Left lung (tissue), 10 donors: ENCODE data around the gene CASP10. TPM values are rescaled to one million over a fixed set of nuclear protein-coding genes. Genes with fewer than 3 reads are reported as not detected.
A peak's percentile ranks its signal among the peaks of the same experiment; 100 is the strongest.

Experiments
- ATAC-seq: fragments of 200-7000 bp; cut with Tn5 transposase; one replicate; pipeline ENCODE4 v1.9.1; 2020; ENCODE audit warnings: moderate library complexity
- DNase-seq, 4 donors: peaks; one replicate each; pipeline ENCODE4 v3.0.0-alpha.2; 2013 to 2020
- H3K27ac ChIP-seq, 2 donors: fragments of 200-600 bp; sonication (generic) in 1 of 2; one replicate each; pipeline versions ENCODE4 v1.5.0 to v1.8.0; 2020 to 2021
- H3K27me3 ChIP-seq, 2 donors: fragments of 200-600 bp; sonication (generic) in 1 of 2; one replicate each; pipeline versions ENCODE4 v1.5.0 to v1.8.0; 2020 to 2021
- H3K36me3 ChIP-seq, 2 donors: fragments of 200-600 bp; sonication (generic) in 1 of 2; one replicate each; pipeline versions ENCODE4 v1.5.0 to v1.8.0; 2020 to 2021
- H3K4me1 ChIP-seq, 2 donors: fragments of 200-600 bp; one replicate each; pipeline ENCODE4 v1.8.0; 2021
- H3K4me3 ChIP-seq, 2 donors: fragments of 200-600 bp; sonication (generic) in 1 of 2; one replicate each; pipeline versions ENCODE4 v1.5.0 to v1.8.0; 2020 to 2021; ENCODE audit warnings: mild to moderate bottlenecking in 1 of 2
- H3K9me3 ChIP-seq, 2 donors: fragments of 200-600 bp; sonication (generic) in 1 of 2; one replicate each; pipeline versions ENCODE4 v1.5.0 to v1.8.0; 2020 to 2021
- intact Hi-C, 2 donors: fragments of 100-400 bp; cut with DNase I; formaldehyde crosslinking; loops; one replicate each; pipeline versions ENCODE4 v1.11.2 to v1.14.2; 2022
- polyA plus RNA-seq, 6 donors: library from polyadenylated mRNA; unstranded; fragments of 120-200 nt; gene quantifications; one replicate each; pipeline ENCODE4 v1.2.1, GENCODE V29; 2013; ENCODE audit not compliant: insufficient read length in 6 of 6
- total RNA-seq, 2 donors: library from RNA; stranded (reverse); fragmentation: NEBNext Ultra II Directional; extraction: Animal tissue kit (Norgen Biotek cat#: 25700); gene quantifications; one replicate each; pipeline ENCODE4 v1.2.1, GENCODE V29; 2021
- TF ChIP-seq, protein P1 (sequence below), 2 donors: fragments of 200-600 bp; sonication (generic) in 1 of 2; IDR thresholded peaks; one replicate each; pipeline versions ENCODE4 v1.5.0 to v1.8.0; 2021; ENCODE audit warnings: antibody characterized with exemption in 2 of 2
- donor health status: DM: no; HTN: yes; CAD: no.
- donor health status: DM: no; HTN: no; CAD: no.

CASP10 gene
- total and polyA plus RNA-seq, 8 donors: 14.6 to 31.5 (median 17.8) TPM

GRCh38 chr2:201257956-201258665 lies 75.2 kb downstream of the CASP10 start:
- peak; percentile 81 for ATAC-seq
- peaks cover 18 to 69% of the 10 kb centered on the region in 2 donors for H3K4me1 ChIP-seq
- peak overlapping the region; percentile 95 to 99 for H3K27ac ChIP-seq
- H3K4me3 ChIP-seq: peak overlapping the region; percentile 43 to 60
- H3K27me3 ChIP-seq: no peaks in the 10 kb centered on the region
- TF ChIP-seq, protein P1, sequence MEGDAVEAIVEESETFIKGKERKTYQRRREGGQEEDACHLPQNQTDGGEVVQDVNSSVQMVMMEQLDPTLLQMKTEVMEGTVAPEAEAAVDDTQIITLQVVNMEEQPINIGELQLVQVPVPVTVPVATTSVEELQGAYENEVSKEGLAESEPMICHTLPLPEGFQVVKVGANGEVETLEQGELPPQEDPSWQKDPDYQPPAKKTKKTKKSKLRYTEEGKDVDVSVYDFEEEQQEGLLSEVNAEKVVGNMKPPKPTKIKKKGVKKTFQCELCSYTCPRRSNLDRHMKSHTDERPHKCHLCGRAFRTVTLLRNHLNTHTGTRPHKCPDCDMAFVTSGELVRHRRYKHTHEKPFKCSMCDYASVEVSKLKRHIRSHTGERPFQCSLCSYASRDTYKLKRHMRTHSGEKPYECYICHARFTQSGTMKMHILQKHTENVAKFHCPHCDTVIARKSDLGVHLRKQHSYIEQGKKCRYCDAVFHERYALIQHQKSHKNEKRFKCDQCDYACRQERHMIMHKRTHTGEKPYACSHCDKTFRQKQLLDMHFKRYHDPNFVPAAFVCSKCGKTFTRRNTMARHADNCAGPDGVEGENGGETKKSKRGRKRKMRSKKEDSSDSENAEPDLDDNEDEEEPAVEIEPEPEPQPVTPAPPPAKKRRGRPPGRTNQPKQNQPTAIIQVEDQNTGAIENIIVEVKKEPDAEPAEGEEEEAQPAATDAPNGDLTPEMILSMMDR (IDR thresholded peaks at IDR 0.05): no peak
- no peaks in the 10 kb centered on the region for H3K9me3 ChIP-seq
- DNase-seq: peak; percentile 68 to 92 (median 84)
- intact Hi-C loops: no loop called here
- no peaks in the 10 kb centered on the region for H3K36me3 ChIP-seq

GRCh38 chr2:201258666-201259615 lies 76.0 kb downstream of the CASP10 start:
- DNase-seq (no peak), ATAC-seq (peak; percentile 22)
- TF ChIP-seq, protein P1 (IDR thresholded peaks at IDR 0.05): no peak
- Histone ChIP-seq H3K9me3 (no peaks in the 10 kb centered on the region), H3K27ac (peak overlapping the region; percentile 95 to 99), H3K27me3 (no peaks in the 10 kb centered on the region), H3K4me3 (peak overlapping the region; percentile 43 to 60), H3K4me1 (peaks cover 18 to 69% of the 10 kb centered on the region in 2 donors), H3K36me3 (no peaks in the 10 kb centered on the region)
- intact Hi-C loops: no loop called here

DNA sequence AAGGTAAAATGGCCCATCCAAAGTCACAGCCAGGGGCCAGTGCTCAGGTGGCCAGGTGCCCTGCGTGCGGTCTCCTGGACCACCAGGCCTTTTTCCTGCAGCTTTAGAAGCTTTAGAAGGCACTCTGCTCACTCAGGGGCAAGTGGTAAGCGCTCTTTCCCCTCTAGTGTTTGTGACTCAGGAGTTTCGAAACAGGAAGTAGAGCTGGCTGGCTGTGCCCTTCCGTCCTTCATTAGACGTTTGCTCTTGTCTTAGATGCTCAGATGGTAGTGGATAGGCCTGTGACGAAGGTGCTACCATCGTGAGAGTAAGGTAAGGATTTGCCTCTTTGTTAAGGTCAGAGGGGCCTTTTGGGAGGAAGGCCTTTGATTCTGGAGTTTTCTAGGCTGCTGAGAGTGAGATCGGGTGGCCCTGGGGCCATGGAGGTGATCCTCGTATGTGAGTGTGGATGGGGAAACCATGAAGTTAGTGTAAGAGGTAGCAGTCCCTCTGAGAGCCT lies 77.4 kb downstream of the CASP10 start, which contains the start of gene CASP8:
Gene CASP8 (plus strand): TSS at position 235 of the 499 bp plus-strand sequence. CDS start 5,951 bp downstream, outside the sequence.
- Histone ChIP-seq H3K4me1 (peaks cover 18 to 73% of the 10 kb centered on the region in 2 donors), H3K4me3 (peak within 1 kb of the TSS in 1 of 2 donors; percentile 60), H3K9me3 (no peaks in the 10 kb centered on the region), H3K36me3 (no peaks in the 10 kb centered on the region), H3K27ac (peak within 1 kb of the TSS; percentile 95 to 99), H3K27me3 (no peaks in the 10 kb centered on the region)
- DNase-seq: peak in 1 of 4 donors; percentile 59
- ATAC-seq: peak; percentile 41
- intact Hi-C loops: no loop called here
- TF ChIP-seq, protein P1 (IDR thresholded peaks at IDR 0.05): no peak

DNA sequence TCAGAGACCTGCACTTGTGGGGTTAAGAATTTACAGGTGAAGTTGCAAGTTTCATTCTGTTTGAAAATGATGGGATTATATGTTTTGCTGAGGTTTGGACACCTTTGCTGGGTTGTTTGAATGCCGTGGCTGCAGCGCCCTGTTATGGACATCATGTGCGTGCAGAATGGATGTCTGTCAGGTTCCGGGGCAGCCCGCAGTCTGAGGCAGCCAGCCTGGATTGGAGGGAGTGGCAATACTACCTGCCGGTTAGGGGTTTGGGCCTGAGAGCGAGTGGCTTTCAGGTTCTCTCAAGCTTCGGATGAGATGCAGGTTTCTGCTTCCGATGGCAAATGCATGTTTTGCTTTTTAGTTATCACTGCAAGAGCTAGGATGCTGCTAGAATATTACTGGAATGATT lies 78.5 kb downstream of the CASP10 start:
- no peak for ATAC-seq
- Histone ChIP-seq H3K4me1 (peaks cover 18 to 75% of the 10 kb centered on the region in 2 donors), H3K36me3 (peaks cover 0 to under 1% of the 10 kb centered on the region in 2 donors), H3K4me3 (peak overlapping the region; percentile 12 to 60), H3K27me3 (no peaks in the 10 kb centered on the region), H3K9me3 (no peaks in the 10 kb centered on the region), H3K27ac (peak overlapping the region; percentile 95 to 99)
- TF ChIP-seq, protein P1 (IDR thresholded peaks at IDR 0.05): no peak
- DNase-seq: no peak
- intact Hi-C loops: no loop called here
